Parathyroid adenoma (tissue), 2 donors: ENCODE results near the gene ITIH5.

Experiments used
- H2AFZ ChIP-seq: fragments of 300-600 bp; sonication (generic); one replicate; pipeline ENCODE4 v1.7.0; 2017; ENCODE audit warnings: antibody characterized with exemption, mild to moderate bottlenecking
- H3K27ac ChIP-seq: fragments of 300-600 bp; sonication (generic); one replicate; pipeline ENCODE4 v1.7.0; 2017
- H3K27me3 ChIP-seq: fragments of 300-600 bp; sonication (generic); one replicate; pipeline ENCODE4 v1.7.0; 2017; ENCODE audit warnings: low read length; ENCODE audit not compliant: control insufficient read depth, insufficient read depth
- H3K36me3 ChIP-seq: fragments of 300-600 bp; sonication (generic); one replicate; pipeline ENCODE4 v1.7.0; 2017; ENCODE audit warnings: low read length; ENCODE audit not compliant: control insufficient read depth, insufficient read depth
- H3K4me1 ChIP-seq: fragments of 300-600 bp; sonication (generic); one replicate; pipeline ENCODE4 v1.7.0; 2017; ENCODE audit warnings: control low read depth
- H3K4me2 ChIP-seq: fragments of 300-600 bp; sonication (generic); one replicate; pipeline ENCODE4 v1.7.0; 2017; ENCODE audit warnings: low read length
- H3K4me3 ChIP-seq: fragments of 300-600 bp; sonication (generic); one replicate; pipeline ENCODE4 v1.7.0; 2017; ENCODE audit warnings: low read depth, low read length
- H3K79me2 ChIP-seq: fragments of 300-600 bp; sonication (generic); one replicate; pipeline ENCODE4 v1.7.0; 2017; ENCODE audit warnings: control low read depth
- H3K9ac ChIP-seq: fragments of 300-600 bp; sonication (generic); one replicate; pipeline ENCODE4 v1.7.0; 2017; ENCODE audit warnings: mild to moderate bottlenecking
- H3K9me3 ChIP-seq: fragments of 300-600 bp; sonication (generic); one replicate; pipeline ENCODE4 v1.7.0; 2017; ENCODE audit warnings: low read length; ENCODE audit not compliant: control insufficient read depth
- TF ChIP-seq, protein P1 (sequence below): fragments of 300-600 bp; sonication (generic); IDR thresholded peaks from one replicate; pipeline ENCODE4 v1.7.0; 2017; ENCODE audit warnings: antibody characterized with exemption, mild to moderate bottlenecking
- donor health status: primary hyperparathyroidism.

Gene ITIH5

DNA sequence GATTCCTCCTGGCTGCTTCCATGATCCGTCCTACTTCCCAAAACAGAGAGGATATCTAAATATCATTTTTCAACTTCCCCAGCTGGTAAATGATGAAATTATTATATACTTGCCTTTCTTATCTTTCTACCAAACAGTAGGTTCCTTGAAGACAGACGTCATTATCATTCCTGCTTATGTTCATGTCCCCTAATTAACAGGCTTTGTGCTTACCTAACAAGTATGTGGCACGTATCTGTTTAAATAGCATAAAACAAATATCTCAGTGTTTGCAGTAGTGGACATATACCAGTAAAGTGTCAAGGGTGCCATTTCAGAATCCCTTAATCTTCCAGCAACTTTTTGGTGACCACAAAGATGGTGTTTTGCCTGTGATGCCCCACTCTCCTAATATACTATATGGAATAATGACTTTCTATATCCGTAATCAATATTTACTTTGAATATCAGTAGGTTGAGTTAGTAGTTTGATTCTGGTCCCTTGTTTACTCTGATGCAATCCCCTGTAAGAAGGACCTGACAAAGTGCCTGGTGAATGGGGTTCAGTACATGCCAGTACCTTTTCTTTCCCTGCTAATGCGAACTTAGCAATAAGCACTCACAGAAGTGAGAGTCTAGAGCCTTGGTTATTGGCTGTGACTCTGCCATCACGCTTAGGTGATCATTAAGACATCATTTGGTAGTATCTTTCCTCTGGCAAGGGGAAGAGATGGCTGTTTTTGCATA, 124.4 kb downstream of the ITIH5 start:
- Histone ChIP-seq H3K27ac (no peak overlapping the region), H3K4me3 (no peak overlapping the region), H3K27me3 (no peaks in the 10 kb centered on the region), H3K36me3 (no peaks in the 10 kb centered on the region), H3K4me2 (no peak overlapping the region), H3K9me3 (no peaks in the 10 kb centered on the region), H2AFZ (no peak overlapping the region), H3K4me1 (no peaks in the 10 kb centered on the region), H3K79me2 (no peaks in the 10 kb centered on the region), H3K9ac (no peak overlapping the region)
- TF ChIP-seq, protein P1, sequence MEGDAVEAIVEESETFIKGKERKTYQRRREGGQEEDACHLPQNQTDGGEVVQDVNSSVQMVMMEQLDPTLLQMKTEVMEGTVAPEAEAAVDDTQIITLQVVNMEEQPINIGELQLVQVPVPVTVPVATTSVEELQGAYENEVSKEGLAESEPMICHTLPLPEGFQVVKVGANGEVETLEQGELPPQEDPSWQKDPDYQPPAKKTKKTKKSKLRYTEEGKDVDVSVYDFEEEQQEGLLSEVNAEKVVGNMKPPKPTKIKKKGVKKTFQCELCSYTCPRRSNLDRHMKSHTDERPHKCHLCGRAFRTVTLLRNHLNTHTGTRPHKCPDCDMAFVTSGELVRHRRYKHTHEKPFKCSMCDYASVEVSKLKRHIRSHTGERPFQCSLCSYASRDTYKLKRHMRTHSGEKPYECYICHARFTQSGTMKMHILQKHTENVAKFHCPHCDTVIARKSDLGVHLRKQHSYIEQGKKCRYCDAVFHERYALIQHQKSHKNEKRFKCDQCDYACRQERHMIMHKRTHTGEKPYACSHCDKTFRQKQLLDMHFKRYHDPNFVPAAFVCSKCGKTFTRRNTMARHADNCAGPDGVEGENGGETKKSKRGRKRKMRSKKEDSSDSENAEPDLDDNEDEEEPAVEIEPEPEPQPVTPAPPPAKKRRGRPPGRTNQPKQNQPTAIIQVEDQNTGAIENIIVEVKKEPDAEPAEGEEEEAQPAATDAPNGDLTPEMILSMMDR, result no peak

DNA sequence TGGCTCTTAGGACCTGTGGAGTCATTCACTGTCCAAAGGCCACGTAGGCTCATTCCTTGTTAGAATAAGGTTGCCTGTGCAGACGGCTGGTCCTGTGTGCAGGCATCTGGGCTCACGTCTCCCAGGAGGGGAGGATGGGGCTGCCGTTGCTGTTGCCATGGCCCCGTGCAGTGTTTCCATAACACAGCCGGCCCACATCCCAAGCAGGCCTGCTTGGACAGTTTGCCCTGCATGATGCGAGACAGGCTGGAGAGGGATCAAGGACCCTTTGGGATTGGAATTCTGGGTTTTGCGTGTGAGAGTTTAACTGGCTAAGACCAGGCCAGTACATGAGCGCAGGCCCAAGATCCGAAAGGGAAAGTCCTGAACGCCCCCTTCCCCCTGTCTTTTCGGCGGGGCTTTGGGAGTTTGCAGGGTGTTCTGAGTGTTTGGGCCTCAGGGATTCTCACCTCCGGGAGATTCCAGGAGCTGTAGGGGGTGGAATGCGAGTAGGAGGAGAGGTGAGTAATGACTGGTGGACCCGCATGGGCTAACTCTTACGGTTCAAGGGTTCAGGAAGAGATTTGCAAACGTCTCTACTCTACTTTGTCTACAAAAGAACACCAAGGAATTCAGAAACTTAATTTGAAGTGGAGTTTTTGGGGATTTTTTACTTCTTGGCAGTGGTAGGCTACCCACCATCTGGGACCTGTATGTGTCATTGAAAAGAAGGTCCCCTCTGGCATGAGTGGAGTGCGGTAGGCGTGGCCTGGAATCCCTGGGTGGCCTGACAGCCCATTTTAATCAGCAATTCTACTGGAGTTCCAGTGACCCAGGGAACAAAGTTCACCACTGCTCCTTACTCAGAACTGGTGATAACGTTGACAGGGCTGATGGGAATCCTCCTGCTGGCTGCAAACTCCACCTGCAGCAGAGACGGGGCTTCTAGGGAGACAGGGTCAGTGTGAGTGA, 125.4 kb downstream of the ITIH5 start:
- no peak overlapping the region for H2AFZ ChIP-seq
- no peaks in the 10 kb centered on the region for H3K79me2 ChIP-seq
- no peak overlapping the region for H3K4me3 ChIP-seq
- no peaks in the 10 kb centered on the region for H3K9me3 ChIP-seq
- H3K36me3 ChIP-seq, result no peaks in the 10 kb centered on the region
- H3K27me3 ChIP-seq, result no peaks in the 10 kb centered on the region
- no peak overlapping the region for H3K4me2 ChIP-seq
- no peaks in the 10 kb centered on the region for H3K4me1 ChIP-seq
- TF ChIP-seq, protein P1, result no peak
- no peak overlapping the region for H3K9ac ChIP-seq
- H3K27ac ChIP-seq, result no peak overlapping the region

DNA sequence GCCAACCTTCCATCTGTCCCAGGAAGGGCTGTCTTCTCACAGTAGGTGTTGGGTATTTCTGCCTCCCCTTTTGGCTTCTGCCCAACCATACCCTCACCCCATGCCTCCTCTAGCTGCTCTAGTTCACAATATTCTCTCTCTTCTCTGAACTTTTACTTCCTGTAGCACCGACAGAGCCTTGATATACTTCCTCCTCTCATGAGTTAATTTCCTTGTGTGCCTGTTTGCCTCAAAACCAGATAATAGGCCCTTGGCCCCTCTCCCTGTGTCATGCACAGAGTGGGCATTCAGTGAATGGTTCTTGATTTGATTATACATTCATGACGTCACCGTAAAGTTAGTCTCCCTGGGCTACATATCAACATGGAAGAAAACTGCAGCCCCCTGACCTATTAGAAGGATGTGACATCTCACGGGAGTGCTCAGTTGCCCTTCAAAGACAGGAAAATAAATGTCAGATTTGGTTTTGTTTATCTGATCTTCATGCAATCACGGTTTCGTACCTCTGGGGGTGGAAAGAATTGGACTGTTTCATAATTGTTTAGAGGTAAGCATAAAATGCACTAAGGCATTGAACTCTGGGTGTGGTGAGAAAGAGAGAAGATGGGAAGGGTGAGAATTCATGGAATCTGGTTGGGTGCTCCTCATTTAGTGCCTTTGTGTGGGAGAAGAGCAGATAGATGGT, 127.7 kb downstream of the ITIH5 start:
- no peaks in the 10 kb centered on the region for H3K4me1 ChIP-seq
- no peak overlapping the region for H2AFZ ChIP-seq
- H3K4me3 ChIP-seq, result no peak overlapping the region
- no peak overlapping the region for H3K27ac ChIP-seq
- TF ChIP-seq, protein P1, result no peak
- no peaks in the 10 kb centered on the region for H3K36me3 ChIP-seq
- H3K79me2 ChIP-seq, result no peaks in the 10 kb centered on the region
- H3K9ac ChIP-seq, result no peak overlapping the region
- no peak overlapping the region for H3K4me2 ChIP-seq
- H3K27me3 ChIP-seq, result no peaks in the 10 kb centered on the region
- H3K9me3 ChIP-seq, result no peaks in the 10 kb centered on the region

DNA sequence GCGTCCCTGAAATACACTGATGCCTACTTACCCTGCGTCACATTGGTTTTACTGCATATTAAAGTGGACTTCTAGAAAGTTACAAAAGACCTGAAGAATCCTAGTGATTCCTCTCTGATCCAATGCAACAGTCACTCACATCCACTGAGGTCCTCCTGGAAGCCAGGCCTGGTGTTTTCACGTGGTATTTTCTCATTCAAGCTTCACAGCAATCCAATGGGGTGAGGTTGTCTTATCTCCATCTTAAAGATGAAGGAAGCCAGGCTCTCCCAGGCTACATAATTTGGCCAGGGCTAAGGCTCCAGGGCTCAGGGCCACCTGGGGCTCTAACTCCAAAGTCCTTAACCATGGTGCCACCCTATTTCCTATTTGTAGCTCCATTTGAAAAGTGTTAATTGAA, 129.6 kb downstream of the ITIH5 start:
- no peak overlapping the region for H2AFZ ChIP-seq
- H3K27ac ChIP-seq, result no peak overlapping the region
- TF ChIP-seq, protein P1, result no peak
- H3K4me2 ChIP-seq, result no peak overlapping the region
- H3K4me3 ChIP-seq, result no peak overlapping the region
- no peak overlapping the region for H3K9ac ChIP-seq
- no peaks in the 10 kb centered on the region for H3K27me3 ChIP-seq
- H3K9me3 ChIP-seq, result no peaks in the 10 kb centered on the region
- H3K4me1 ChIP-seq, result no peaks in the 10 kb centered on the region
- H3K36me3 ChIP-seq, result no peaks in the 10 kb centered on the region
- H3K79me2 ChIP-seq, result no peaks in the 10 kb centered on the region
